Measurements from ENCODE around the gene MICAL3.
"Not testable (repeated sequence)": the region's sequence is repeated elsewhere in the genome, so short reads cannot be mapped to it uniquely, and the experiment has no call there.

The MICAL3 gene

DNA sequence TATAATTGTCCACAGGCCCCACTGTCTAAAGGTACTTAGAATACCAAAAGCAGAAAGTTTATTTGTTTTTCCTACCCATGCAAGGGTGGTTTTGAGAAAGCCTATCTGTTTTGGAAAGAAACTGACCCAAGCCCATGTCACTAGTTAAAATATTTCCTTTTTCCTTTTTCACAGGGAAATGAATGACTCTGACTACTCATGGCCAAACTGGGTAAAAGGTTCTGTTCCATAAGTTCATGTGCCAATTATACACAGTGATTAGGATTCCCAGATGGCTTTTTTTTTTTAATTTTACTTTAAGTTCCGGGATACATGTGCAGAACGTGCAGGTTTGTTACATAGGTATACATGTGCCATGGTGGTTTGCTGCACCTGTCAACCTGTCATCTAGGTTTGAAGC, 31.4 kb downstream of the MICAL3 start:
- DNase-seq = not testable (repeated sequence)

DNA sequence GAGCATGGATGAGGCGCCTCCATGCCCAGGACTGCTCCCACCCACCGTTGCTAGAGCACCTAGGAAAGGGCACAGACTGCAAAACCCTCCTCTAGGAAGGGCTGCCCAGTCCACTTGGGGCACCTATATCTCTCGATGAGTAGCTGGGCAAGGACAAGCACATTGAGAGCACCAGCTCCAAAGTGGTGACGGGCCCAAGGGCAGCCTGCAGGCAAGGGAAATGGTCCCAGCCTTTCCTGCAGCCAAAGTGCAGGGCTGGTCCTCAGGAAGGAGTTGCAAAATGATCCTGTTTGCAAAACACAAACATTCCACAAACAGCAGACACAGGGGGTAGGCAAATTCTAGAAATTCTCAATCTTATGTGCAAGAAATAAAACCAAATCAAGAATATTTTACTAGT, 32.4 kb downstream of the MICAL3 start:
- DNase-seq = not testable (repeated sequence)

DNA sequence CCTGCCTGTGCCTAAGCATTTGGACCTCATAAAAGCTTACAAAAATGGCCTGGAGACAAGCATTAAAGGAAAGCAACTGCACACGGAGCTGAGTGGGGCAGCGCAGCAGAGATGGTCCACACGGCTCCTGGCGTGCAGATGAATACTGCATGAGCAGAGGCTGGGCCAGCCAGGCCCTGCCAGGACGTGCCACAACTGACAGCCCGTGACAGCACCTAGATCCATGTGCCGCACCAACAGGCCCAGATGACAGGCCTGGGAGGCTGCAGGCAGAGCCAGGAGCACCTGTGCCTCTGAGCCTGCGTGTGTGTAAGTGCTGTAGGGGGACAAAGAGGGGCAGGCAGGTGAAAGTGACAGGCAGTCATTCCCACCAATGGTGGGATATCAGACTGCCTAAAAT, 33.4 kb downstream of the MICAL3 start:
- DNase-seq = no peak

DNA sequence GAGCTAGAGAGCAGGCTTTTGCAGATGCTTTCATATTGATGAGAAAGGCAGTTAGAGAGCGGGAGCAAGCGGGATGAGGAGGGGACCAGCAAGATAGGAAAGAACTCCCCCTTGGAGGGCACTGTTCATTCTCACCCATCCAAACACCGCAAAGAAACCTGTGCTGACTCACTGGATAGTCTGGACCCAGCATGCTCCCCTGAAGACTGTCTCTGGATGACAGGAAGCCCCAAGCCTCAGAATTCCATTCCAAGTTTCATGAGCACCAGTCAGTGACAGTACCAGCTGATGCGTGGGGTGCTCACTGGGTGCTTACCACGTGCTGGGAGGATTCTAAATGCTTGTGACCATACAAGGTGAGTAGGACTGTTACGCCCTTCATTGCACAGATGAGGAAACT, 34.2 kb downstream of the MICAL3 start:
- no peak for DNase-seq

DNA sequence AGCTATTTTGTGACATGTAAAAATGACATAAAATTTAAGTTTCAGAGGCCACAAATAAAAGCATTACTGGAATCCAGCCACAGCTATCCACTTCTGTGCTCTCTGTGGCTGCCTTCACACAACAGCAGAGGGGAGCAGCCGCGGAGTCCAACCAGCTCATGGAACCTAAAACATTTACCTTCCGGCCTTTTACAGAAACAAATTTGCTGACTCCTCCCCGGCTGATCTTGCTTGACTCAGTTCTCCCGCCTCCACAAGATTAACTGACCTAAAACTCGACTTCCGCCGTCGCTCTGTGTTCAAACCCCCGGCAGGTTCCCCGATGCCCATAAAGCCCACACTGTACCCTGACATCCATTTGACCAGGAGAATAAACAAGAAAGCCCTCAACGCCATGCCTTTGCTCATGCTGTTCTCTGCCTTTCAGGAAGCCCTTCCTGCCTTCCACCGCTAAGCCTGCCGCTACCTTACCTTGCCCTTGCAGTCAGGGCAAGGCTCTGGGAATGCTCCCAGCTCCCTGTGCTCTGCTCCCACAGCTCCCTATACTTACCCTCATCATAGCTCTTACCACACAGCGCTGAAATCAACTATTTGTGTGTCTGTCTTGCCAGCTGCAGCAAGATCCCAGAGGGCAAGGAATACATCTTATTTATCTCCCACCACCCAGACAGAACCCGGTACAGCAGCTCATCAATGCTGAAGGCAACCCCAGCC, 35.4 kb downstream of the MICAL3 start:
- no peak for DNase-seq

DNA sequence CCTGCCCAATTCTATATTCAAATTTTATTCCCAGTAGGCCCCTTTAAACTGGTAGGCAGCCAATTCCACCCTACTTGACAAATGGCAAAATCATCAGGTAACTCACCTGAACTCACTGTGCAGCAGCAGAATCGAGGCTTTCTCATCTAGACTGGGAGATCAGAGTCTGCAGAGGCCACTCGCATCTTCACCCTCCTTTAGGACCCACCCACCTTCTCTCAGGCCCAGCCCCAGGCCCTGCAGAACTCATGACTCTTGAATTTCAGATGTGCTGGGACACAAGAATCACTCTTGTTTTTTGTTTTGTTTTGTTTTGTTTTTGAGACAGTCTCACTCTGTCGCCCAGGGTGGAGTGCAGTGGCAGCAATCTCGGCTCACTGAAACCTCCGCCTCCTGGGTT, 38.8 kb downstream of the MICAL3 start:
- peak; percentile 3 for DNase-seq

DNA sequence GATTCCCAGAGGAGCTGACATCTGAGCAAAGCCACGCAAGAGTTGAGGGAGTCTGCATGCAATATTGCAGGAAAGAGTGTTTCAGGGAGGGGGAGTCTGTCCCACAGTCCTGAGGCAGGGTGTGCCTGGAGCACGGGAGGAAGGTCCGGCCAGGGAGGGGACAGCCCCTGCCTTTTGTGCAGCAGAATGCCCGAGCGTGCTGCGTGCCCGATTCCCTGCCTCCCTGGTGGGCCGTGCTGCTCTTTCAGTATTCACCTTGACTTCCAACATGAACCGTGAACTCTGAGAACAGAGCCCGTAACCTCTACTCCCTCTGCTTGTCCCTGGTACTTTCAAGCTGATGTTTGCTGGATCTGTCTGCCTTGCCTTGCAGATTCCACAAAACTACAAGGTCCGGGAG, 39.3 kb downstream of the MICAL3 start:
- not testable (repeated sequence) for DNase-seq

DNA sequence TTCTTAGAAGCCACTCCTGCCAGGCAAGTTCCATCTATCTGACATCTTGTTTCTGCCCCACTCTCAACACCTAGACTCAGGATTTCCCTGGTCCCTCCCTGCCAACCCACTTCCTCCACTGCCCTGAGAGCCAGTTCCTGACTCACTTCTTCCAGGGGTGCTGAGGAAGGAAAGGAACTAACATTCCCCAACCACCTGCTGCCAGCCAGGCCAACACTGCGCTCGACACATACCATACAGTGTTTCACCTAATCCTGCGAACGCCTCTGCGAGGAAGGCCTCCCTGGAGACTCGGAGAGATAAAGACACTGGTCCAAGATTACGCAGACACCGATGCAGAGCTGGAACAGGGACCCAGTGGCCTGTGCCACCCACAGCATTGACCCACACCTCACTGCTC, 40.2 kb downstream of the MICAL3 start:
- DNase-seq = no peak

DNA sequence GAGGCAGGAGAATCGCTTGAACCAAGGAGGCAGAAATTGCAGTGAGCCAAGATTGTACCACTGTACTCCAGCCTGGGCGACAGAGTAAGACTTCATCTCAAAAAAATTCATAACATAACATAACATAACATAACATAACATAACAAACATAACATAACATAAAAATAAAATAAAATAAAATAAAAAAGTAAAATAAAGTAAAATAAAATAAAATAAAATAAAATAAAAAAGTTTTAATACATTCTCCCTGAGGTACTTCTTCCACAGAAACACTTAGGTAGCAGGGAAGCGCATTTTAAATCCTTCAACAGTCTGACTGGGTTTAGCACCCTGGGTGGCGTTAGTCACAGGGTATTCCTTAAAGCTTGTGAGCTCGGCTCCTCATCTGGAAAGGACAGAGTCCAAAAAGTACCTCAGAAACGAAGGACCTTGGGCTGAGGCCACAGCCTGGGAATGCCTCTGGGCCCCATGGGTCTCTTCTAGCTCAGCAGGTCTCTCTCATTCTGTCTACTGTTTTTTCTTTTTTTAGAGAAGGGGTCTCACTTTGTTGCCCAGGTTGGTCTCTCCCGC, 41.7 kb downstream of the MICAL3 start:
- DNase-seq = no peak

DNA sequence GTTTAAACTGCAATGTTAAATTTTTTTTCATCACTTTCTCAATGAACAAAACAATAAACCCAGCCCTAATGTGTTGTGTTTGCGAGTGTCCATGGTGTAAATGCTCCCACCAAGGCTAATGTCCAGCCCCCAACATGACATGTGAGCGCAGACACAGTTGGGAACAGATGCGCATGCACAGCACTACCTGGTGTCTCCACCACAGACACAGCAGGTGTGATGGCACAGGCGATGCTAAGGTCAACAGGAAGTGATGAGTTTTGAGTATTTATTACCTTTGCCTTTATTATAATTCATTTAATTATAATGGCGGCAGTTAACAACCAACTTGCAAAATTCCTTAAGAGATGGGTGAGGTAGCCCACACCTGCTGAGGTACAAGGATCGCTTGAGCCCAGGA, 42.9 kb downstream of the MICAL3 start:
- no peak for DNase-seq

DNA sequence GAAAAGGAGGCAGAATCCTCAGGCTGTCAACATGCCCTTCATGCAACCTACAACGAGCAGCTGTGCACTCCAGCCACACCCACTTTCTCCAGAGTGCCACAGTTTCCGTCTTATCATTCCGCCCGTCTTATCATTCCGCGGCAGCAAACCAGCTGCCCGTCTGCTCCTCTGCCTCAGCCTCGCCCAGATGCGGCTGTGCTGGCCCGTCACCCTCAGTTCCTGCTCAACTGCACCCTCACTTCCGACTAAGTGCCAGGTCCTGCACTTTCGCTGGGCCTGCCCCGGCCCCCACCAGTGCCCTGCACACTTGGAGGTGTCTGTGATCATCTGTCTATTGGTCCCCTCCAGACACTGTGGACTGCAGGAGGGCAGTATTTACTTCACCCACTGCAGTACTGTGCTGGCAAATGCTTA, 43.7 kb downstream of the MICAL3 start:
- peak; percentile 13 for DNase-seq

DNA sequence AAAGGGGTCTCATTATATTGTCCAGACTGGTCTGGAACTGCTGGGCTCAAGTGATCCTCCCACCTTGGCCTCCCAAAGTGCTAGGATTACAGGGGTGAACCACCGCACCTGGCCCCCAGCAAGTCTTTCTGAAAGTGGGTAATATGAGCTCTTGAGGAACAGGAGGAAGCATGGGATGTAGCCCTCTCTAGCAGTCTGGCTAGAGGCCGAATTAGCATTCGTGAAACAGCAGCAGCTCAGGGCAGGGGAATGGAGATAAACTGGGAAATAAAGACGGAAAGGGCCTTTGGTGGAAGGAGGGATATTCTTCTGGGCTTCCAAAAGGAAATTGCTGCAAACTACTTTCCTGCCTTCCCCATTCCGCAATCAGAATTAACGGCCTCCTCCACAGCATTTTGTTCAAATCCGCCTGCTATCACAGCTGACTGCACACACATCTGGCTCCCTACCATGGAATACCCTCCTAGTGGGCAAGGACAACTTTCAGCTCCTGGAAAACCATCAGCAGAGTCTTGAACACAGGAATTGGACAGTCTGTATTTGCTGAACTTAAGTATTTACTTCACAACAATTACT, 44.3 kb downstream of the MICAL3 start:
- peak; percentile 13 for DNase-seq

DNA sequence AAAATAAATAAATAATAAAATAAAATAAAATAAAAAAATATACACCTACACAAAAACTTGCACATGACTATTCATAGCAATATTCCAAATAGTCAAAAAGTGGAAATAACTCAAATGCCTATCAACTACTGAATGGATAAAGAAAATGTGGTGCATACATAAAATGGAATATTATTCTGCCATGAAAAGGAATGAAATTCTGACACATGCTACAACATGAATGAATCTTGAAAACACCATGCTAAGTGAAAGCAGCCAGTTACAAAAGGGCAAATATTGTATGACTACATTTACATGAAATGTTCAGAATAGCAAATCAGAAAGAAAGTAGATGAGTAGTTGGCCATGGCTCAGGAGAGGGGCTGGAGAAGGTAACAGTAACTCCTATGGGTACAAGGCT, 46.3 kb downstream of the MICAL3 start:
- DNase-seq = no peak

DNA sequence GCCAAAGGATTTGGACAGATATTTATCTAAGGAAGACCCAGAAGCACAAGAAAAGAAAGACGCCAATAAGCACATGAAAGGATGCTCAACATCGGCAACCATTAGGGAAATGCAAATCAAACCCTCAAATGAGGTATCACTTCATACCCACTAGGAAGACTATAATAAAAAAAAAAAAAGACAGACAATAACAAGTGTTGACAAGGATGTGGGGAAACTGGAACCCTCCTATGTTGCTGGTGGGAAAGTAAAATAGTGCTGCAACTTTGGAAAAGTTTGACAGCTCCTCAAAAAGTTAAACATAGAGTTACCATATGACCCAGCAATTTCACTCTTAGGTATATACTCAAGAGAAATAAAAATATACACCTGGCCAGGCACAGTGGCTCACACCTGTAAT, 47.0 kb downstream of the MICAL3 start:
- DNase-seq = no peak

DNA sequence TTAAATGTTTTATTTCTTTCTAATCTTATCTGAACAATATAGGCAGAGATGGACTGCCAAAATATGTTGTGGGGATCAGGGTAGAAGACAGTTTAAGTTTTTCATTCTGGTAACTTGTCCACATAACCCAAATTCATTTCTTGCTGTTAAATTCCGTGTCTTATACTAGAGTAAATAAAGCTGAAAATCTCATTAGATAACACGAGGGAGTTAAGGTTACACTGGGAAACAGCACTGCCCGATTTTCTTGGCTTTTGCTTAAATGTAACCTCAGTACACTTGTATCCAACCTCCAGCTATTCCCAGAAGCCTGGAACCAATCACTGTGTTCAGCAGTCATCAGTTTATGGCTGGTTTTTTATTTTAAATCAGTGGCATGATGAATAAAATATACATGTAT, 48.2 kb downstream of the MICAL3 start:
- DNase-seq = no peak

DNA sequence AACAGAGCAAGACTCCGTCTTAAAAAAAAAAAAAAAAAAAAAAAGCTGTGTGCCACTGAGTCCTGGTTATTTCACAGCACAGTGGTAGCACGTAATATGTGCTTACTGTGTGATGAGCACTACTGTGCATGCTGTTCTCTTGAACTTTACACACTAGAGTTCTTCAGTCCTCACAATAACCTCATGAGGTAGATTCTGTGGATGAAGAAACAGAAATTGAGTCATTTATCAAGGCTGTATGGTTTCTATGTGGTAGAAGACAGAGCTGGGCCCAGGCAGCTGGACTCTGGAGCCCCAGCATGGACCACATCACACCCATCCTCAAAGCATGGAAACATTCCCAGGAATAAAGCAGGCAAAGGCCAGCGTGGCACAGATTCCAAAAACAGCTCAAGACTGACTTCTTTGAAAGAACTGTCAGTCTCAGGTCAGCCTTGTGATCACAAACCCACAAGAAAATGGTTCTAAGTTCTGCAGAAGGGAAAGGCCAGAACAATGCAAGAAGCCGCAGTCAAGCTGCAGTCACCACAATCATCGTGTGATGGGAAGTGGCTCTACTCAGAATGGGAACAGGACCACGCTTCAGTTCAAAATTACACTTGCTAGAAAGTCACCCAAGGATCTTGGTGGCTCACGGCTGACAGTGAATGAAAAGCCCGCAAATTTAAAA, 49.5 kb downstream of the MICAL3 start:
- no peak for DNase-seq

DNA sequence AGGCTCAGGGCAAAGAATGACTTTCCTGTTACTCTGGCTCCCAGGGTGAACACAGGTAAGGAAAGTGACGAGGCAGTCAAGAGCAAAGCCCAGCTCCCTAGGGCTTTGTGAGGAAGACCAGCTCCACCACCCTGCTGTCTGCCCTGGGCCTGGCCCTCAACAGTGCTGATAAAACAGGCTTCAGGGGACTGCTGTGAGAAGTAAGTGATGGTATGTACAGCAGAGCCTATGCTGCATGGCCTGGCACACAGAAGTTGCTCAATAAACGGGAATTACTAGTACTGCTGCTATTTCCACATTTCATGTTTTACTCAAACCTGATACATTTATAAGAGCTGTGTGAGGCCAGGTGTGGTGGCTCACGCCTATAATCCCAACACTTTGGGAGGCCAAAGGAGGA, 50.3 kb downstream of the MICAL3 start:
- no peak for DNase-seq

DNA sequence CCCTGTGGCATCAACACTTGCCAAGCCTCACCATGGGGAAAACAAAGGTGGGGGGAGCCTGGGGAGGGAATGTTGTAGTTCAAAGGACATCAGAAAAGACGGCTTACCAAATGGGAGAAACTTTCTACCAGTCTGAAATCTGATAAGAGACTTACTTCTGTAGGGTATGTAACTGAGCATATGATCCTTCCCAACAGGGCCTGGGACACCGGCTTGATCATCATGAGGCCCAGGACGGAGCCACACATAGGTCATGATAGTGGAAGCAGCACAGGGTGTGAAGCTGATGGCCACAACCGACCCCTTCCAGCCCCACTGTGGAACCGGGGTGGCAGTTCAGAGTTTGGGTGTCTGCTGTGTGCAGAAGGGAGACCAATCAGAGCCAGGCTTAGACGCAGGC, 51.1 kb downstream of the MICAL3 start:
- no peak for DNase-seq

DNA sequence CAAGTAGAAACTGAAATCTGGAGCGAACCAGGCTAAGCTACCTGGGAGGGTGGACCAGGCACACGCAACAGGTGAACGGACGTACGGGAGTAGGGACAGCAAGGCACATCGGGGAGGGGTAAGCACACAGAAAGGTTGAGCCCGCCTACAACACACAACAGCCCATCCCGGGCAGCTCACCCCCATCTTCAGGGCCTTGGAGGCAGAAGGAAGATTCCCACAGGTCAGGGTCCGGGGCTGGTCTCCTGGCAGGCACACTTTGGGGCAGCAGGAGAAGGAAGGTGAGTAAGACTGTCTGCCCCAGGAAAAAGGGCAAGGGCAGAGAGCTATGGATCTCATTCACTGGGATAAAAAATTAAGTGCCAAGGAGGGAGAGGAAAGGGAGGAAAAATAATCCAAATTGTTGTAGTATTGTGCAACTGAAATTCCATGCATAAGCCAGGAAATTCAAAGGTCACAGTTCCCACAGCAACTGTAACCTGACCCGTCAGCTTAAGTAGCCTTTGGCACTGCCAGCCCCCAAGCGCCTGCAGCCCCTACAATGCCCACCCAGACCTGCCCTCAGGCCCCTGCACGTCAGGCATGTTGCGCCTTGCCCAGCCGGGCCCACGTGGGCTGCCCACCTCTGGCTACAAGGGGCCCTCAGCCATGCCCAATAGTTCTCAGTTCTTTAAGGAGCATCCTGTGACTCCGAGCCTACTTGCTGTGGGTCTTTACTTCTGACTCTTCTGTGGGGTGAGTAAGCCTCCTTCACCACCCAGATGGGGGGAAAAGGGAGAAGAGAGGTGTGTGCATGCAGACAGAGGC, 51.8 kb downstream of the MICAL3 start:
- DNase-seq = no peak

DNA sequence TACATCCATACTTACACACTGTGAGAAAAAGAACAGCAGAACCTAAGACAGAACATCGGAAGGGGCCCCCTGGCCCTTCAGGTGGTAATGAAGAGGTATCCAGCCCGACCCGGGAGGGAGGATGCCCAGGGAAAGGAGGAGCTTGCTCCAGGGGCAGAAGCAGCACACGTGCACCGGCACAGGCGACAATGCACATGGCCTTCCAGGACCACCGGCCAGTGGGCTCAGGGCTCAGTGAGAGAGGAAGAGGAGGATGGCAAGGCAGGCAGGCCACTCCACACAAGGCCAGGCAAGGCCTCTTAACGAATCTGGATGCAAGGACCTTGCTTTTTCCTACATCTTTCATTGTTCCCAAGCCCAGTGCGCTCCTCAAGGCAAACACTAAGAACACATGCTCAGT, 52.6 kb downstream of the MICAL3 start:
- no peak for DNase-seq

DNA sequence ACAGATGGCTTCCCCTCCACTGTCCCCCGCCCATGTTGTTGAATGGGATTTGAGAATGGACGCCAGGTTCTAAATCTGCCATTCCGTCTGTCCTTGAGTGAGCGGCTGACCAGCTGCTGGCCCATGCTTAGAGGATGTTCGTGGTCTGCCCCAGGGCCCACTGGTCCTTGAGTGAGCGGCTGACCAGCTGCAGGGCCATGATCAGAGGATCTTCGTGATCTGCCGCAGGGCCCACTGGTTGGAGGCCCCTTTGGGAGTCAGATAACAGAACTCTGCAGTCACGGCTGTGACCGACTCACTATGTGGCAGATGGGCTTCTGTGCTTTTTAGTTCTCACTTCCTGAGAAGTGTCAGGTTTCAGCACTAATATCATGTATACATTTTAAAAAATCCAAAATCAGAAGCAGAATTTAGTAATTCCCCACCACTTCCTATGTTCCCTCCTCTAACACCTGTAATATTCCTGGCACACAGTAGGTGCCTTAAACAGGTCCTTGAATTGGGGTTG, 54.1 kb downstream of the MICAL3 start:
- DNase-seq = no peak

DNA sequence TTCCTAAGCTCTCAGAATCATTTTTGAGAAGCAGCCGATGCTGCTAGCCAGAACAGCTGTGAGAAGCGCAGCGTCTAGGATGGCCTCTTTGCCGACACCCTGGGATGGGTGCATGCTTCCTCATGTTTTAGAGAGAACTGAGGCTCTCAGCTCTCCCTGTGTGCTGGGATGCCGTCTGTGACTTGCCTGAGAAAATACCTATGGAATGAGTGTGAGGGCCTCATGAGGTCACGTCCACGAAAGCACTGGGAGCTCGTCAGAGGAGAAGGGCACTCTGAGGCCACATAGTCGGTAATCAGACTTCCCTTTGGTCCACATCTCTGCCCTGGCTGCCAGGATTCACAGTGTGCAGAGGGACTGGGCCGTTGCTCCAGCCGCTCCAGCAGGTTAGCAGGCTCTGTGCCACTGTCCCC, 54.7 kb downstream of the MICAL3 start:
- DNase-seq = no peak

DNA sequence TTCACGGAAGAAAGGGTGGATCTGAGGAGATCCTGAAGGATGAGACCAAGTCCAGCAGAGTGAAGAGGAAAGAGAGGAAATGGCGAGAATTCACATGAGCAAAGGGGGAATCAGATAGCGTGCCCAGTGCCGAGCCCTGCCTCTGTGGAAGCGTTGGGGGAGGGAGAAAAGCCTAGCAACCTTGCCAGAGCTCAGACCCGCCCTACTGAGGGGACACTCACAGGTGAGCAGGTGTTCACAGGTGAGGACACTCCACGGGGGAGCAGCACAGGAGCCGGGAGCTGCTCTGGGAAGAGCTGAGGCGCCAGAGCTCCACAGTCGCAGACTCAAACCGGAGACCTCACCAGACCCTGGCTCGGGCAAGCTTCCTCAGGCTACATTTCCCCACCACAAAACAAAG, 56.2 kb downstream of the MICAL3 start:
- peak; percentile 64 for DNase-seq
